Effector memory CD4-positive, alpha-beta T cell (primary cell): ENCODE results near the gene SYT1.

ENCODE experiments used
- DNase-seq, 3 donors: peaks; one replicate each; pipeline ENCODE4 v3.0.0-alpha.2; 2020
- H3K27ac ChIP-seq: 2 replicates; pipeline ENCODE4 v1.7.0; 2013; ENCODE audit warnings: mild to moderate bottlenecking, low read length, moderate library complexity; ENCODE audit not compliant: insufficient read depth, poor library complexity, severe bottlenecking
- H3K27me3 ChIP-seq: replicated peaks from 2 replicates; pipeline ENCODE4 v1.7.0; 2013; ENCODE audit warnings: mild to moderate bottlenecking, low read length; ENCODE audit not compliant: insufficient read depth, control insufficient read depth, poor library complexity, severe bottlenecking
- H3K36me3 ChIP-seq: 2 replicates; pipeline ENCODE4 v1.7.0; 2013; ENCODE audit warnings: mild to moderate bottlenecking, low read length, moderate library complexity; ENCODE audit not compliant: control insufficient read depth, insufficient read depth
- H3K4me1 ChIP-seq: 2 replicates; pipeline ENCODE4 v1.7.0; 2013; ENCODE audit warnings: low read length, mild to moderate bottlenecking; ENCODE audit not compliant: control insufficient read depth, insufficient read depth, poor library complexity, severe bottlenecking
- H3K4me3 ChIP-seq: 2 replicates; pipeline ENCODE4 v1.7.0; 2013; ENCODE audit warnings: low read length, low read depth, mild to moderate bottlenecking; ENCODE audit not compliant: insufficient read depth, poor library complexity, severe bottlenecking
- H3K9me3 ChIP-seq: 2 replicates; pipeline ENCODE4 v1.7.0; 2013; ENCODE audit warnings: mild to moderate bottlenecking, low read length, moderate library complexity; ENCODE audit not compliant: control insufficient read depth

SYT1 gene

GRCh38 chr12:79407671-79408622, 543.4 kb downstream of the SYT1 start:
- Histone ChIP-seq H3K4me3 (no peak overlapping the region), H3K27ac (no peak overlapping the region)
- no peak for DNase-seq

DNA sequence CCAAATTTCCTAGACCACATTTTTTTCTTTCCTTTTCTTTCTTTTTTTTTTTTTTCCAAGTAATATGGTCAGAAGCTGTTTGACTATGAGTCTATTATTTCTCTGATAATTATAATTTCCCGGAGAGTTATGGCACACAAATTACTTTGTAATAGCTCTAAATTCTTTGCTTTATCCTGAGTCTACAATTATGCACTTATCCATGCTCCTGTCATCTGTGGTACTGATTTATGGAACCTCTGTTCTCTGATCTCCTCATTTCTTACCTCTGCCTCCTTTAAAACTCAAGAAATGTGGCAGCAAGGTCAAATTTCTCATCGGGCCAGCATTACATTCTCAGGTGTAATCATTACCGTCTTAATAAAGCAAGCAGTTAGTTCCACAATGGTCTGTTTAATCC, 544.1 kb downstream of the SYT1 start:
- H3K9me3 ChIP-seq: no peaks in the 10 kb centered on the region
- no peak overlapping the region for H3K27ac ChIP-seq
- DNase-seq: no peak
- H3K36me3 ChIP-seq: no peaks in the 10 kb centered on the region
- H3K4me1 ChIP-seq: no peaks in the 10 kb centered on the region
- no peak overlapping the region for H3K4me3 ChIP-seq
- H3K27me3 ChIP-seq: no peaks in the 10 kb centered on the region

More at GRCh38 chr12:79407671-79408622, 543.4 kb downstream of the SYT1 start:
- H3K27me3 ChIP-seq: no peaks in the 10 kb centered on the region
- H3K36me3 ChIP-seq: no peaks in the 10 kb centered on the region
- no peaks in the 10 kb centered on the region for H3K4me1 ChIP-seq
- no peaks in the 10 kb centered on the region for H3K9me3 ChIP-seq

DNA sequence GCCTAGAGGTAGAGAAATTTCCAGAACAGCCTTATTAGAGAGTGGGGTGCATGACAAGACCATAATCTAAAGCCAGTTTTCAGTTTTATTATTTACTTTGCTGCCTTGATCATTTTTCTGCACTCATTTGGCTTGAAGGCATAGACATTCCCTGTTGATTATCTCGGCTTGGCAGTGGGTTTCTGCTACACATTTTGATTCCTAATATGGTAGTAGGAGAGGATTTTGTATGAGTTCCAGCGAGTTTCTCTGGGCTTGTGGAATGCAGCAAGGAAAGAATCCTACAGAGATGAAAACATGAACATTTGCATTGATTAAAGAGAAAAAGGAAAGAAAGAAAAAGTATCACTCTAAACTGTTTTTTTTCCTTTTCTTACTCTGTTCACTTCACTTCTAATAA, 545.0 kb downstream of the SYT1 start:
- Histone ChIP-seq H3K9me3 (no peaks in the 10 kb centered on the region), H3K36me3 (no peaks in the 10 kb centered on the region), H3K27ac (no peak overlapping the region), H3K4me3 (no peak overlapping the region), H3K27me3 (no peaks in the 10 kb centered on the region), H3K4me1 (no peaks in the 10 kb centered on the region)
- no peak for DNase-seq

DNA sequence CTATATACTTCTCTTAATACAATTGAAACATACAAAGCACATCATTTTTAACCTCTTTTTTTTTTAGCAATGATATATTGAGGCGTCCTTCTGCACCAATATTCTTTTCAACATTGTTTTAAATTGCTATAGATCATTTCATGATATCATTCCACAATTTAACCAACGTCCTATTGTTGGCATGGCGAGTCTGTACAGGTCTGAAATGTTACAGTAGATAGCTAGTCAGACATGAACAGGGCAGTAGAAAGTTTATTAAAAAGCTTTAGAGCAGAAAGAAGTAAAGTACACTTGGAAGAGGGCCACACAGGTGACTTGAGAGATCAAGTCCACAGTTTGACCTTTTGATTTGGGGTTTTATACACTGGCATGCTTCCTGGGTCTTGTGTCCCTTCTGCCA, 547.2 kb downstream of the SYT1 start:
- no peak for DNase-seq
- Histone ChIP-seq H3K27ac (no peak overlapping the region), H3K36me3 (no peaks in the 10 kb centered on the region), H3K4me3 (no peak overlapping the region), H3K9me3 (no peaks in the 10 kb centered on the region), H3K27me3 (no peaks in the 10 kb centered on the region), H3K4me1 (no peaks in the 10 kb centered on the region)

GRCh38 chr12:79413796-79414195, 549.2 kb downstream of the SYT1 start:
- H3K4me3 ChIP-seq: no peak overlapping the region
- no peak overlapping the region for H3K27ac ChIP-seq

GRCh38 chr12:79414252-79414651, 549.7 kb downstream of the SYT1 start:
- H3K36me3 ChIP-seq: no peaks in the 10 kb centered on the region
- no peak for DNase-seq
- H3K27ac ChIP-seq: no peak overlapping the region
- H3K4me3 ChIP-seq: no peak overlapping the region
- H3K4me1 ChIP-seq: no peaks in the 10 kb centered on the region
- no peaks in the 10 kb centered on the region for H3K9me3 ChIP-seq
- no peaks in the 10 kb centered on the region for H3K27me3 ChIP-seq

More at GRCh38 chr12:79413796-79414195, 549.2 kb downstream of the SYT1 start:
- Histone ChIP-seq H3K9me3 (no peaks in the 10 kb centered on the region), H3K36me3 (no peaks in the 10 kb centered on the region), H3K27me3 (no peaks in the 10 kb centered on the region), H3K4me1 (no peaks in the 10 kb centered on the region)
- no peak for DNase-seq

GRCh38 chr12:79415321-79415720, 550.7 kb downstream of the SYT1 start:
- Histone ChIP-seq H3K4me1 (no peaks in the 10 kb centered on the region), H3K9me3 (no peaks in the 10 kb centered on the region), H3K36me3 (no peaks in the 10 kb centered on the region), H3K4me3 (no peak overlapping the region), H3K27me3 (no peaks in the 10 kb centered on the region), H3K27ac (no peak overlapping the region)
- no peak for DNase-seq

GRCh38 chr12:79415746-79416435, 551.3 kb downstream of the SYT1 start:
- DNase-seq: no peak
- H3K4me3 ChIP-seq: no peak overlapping the region

DNA sequence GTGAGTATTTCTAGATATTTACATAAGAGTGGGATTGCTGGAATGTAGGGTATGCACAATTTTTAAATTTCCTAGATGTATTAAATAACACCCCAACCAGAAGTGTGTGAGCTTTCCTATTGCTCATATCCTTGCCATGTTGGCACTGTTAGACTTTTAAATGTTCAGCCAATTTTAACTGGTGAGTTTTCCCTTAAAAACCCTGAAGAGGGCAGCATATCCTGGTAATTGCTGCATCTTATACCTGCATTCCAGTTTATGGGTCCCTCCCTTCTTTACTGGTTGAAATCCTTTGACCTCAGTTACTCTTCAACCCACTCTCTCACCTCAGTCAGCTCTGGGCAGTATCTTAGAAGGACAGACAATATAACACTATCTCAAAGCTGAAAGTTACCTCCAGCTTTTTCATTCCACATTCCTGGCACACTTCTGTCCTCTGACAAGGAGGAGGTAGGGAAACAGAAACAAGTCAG, 555.6 kb downstream of the SYT1 start:
- no peak overlapping the region for H3K4me3 ChIP-seq
- H3K9me3 ChIP-seq: no peaks in the 10 kb centered on the region
- no peaks in the 10 kb centered on the region for H3K36me3 ChIP-seq
- H3K4me1 ChIP-seq: no peaks in the 10 kb centered on the region
- no peak overlapping the region for H3K27ac ChIP-seq
- DNase-seq: no peak
- H3K27me3 ChIP-seq: no peaks in the 10 kb centered on the region

More at GRCh38 chr12:79415746-79416435, 551.3 kb downstream of the SYT1 start:
- no peaks in the 10 kb centered on the region for H3K36me3 ChIP-seq
- H3K4me1 ChIP-seq: no peaks in the 10 kb centered on the region
- no peaks in the 10 kb centered on the region for H3K27me3 ChIP-seq
- H3K27ac ChIP-seq: no peak overlapping the region
- no peaks in the 10 kb centered on the region for H3K9me3 ChIP-seq

DNA sequence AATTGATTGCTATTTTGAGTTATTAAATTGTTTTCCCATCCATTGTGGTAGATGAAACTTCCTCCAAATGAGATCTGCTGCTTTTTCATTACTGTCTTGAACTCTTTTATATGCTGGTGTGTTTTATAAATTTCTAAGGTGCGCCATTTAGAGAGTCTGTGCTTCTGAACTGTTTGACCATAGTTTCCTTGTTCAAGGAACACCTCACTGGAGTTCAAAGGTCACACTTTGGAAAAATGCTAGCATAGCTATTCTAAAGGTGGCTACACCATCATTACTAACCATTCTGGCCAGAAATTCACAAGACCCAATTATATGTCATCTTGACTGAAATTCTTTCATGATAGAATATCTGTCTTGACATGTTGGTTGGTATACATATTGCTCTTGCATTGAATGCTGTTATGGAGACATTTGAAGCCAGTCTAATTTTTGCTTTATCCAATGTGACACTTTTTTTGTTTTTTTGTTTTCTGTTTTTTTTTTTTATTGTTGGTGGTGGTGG, 556.7 kb downstream of the SYT1 start:
- H3K27ac ChIP-seq: no peak overlapping the region
- H3K27me3 ChIP-seq: no peaks in the 10 kb centered on the region
- no peak for DNase-seq
- no peaks in the 10 kb centered on the region for H3K9me3 ChIP-seq
- H3K4me3 ChIP-seq: no peak overlapping the region
- H3K4me1 ChIP-seq: no peaks in the 10 kb centered on the region
- no peaks in the 10 kb centered on the region for H3K36me3 ChIP-seq
